ENCODE data around the gene BAHCC1. TPM values are rescaled to one million over a fixed set of nuclear protein-coding genes. Genes with fewer than 3 reads are reported as not detected.

The BAHCC1 gene
- total and polyA plus RNA-seq, 2 donors (not counting 3 experiments of a cell fraction or from before 2014, with no cell fraction given) = 4.7 to 11.6 TPM

DNA sequence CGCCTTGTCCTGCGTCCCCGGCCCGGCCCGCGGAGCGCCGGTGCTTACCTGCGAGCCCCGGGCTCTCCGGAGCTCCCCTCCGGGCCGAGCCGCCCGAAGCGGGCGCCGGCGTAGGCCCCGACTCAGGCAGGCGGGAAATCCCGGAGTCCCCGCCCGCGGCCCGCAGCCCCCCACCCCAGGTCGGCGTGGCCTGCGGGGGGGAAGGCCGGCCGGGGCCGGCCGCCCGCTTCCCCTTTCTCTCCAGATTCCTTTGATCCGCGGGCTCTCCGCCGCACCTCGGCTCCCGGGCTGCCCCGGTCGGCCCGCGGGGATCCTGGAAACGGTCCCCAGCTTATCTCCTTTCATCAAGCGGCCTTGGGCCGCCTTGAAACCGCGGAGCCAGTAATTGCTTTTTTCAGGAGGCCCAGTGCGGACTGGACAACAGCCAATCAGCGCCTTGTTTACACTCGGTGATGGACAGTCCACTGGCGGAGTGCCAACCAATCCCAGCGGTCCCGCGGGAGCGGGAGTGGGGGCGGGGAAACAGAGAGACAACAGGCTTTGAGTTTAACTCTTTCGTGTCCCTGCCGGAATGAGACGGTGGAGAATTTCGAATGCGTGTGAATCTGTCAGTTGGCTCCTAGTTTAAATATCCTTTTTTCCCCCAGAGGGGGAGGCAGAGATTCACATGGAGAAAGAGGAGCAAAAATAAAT lies 1.4 kb upstream of the BAHCC1 start:
- intact Hi-C loops (cut with micrococcal nuclease) = loop anchor here (1.0 to 2.0 kb wide), 5 partner anchors 63 to 141 kb away; partner anchors contain the start of gene SLC38A10
- POLR2A ChIA-PET = no interaction called here
- no TSS peak for BruUV-seq (replicated peaks)

More for the DNA sequence above, 1.4 kb upstream of the BAHCC1 start:
- Histone ChIP-seq H2AFZ (ENCODE audit: low read depth, low read length) (no peak overlapping the region), H3K27me3 (ENCODE audit: control insufficient read depth in 2 of 2, insufficient read depth in 2 of 2, low read length in 2 of 2) (no peaks in the 10 kb centered on the region), H3K4me1 (ENCODE audit: control insufficient read depth, extremely low read depth, insufficient read depth, low read length) (peaks cover 38% of the 10 kb centered on the region), H3K4me2 (ENCODE audit: insufficient read depth, low read length) (peak overlapping the region; percentile 78), H3K36me3 (ENCODE audit: control insufficient read depth in 2 of 2, extremely low read depth in 1 of 2, insufficient read depth in 2 of 2, low read length in 2 of 2) (peaks cover 0 to 4% of the 10 kb centered on the region in 2 experiments), H3K9me1 (replicated peaks; ENCODE audit: control insufficient read depth, extremely low read depth, insufficient read depth, low read length) (no peaks in the 10 kb centered on the region), H3K9ac (replicated peaks; ENCODE audit: extremely low read depth, insufficient read depth, low read length) (peak overlapping the region; percentile 83), H3K79me2 (ENCODE audit: control insufficient read depth, insufficient read depth, low read length) (peaks cover 36% of the 10 kb centered on the region), H3K4me3 (replicated peaks in 1 of 3; ENCODE audit: insufficient read depth in 1 of 3, low read depth in 1 of 3, low read length in 3 of 3) (peak overlapping the region; percentile 57 to 64 (median 62)), H4K20me1 (replicated peaks; ENCODE audit: control insufficient read depth, extremely low read depth, insufficient read depth, low read length) (no peaks in the 10 kb centered on the region), H3K27ac (ENCODE audit: insufficient read depth, low read depth, low read length) (peak overlapping the region; percentile 67), H3K9me3 (replicated peaks; ENCODE audit: control insufficient read depth, insufficient read depth, low read length) (no peaks in the 10 kb centered on the region)
- DNase-seq (ENCODE audit: low read depth, low spot score) (peak; percentile 99), FAIRE-seq (peak; percentile 98)
- TF ChIP-seq, protein P1, sequence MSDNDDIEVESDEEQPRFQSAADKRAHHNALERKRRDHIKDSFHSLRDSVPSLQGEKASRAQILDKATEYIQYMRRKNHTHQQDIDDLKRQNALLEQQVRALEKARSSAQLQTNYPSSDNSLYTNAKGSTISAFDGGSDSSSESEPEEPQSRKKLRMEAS (IDR thresholded peaks at IDR 0.05; ENCODE audit: insufficient read depth, insufficient read length) = peak; percentile 28
- TF ChIP-seq GATA2 (IDR thresholded peaks at IDR 0.05; ENCODE audit: insufficient read depth, insufficient read length, low read depth, low read length) (peak; percentile 99), MYC (IDR thresholded peaks at IDR 0.05; ENCODE audit: low read depth, low read length) (no peak), EZH2 (IDR thresholded peaks at IDR 0.05; ENCODE audit: borderline replicate concordance, low read depth, low read length, severe bottlenecking) (no peak), POLR2AphosphoS5 (IDR thresholded peaks at IDR 0.05; ENCODE audit: insufficient read depth, low read depth, low read length) (peak; percentile 95), FOS (IDR thresholded peaks at IDR 0.05; ENCODE audit: borderline replicate concordance, insufficient read depth, low read length) (no peak), POLR2A (IDR thresholded peaks at IDR 0.05; ENCODE audit: low read depth, low read length) (peak; percentile 85), JUN (IDR thresholded peaks at IDR 0.05; ENCODE audit: borderline replicate concordance, insufficient read depth, insufficient read length, low read depth) (no peak)
- TF ChIP-seq, protein P2, sequence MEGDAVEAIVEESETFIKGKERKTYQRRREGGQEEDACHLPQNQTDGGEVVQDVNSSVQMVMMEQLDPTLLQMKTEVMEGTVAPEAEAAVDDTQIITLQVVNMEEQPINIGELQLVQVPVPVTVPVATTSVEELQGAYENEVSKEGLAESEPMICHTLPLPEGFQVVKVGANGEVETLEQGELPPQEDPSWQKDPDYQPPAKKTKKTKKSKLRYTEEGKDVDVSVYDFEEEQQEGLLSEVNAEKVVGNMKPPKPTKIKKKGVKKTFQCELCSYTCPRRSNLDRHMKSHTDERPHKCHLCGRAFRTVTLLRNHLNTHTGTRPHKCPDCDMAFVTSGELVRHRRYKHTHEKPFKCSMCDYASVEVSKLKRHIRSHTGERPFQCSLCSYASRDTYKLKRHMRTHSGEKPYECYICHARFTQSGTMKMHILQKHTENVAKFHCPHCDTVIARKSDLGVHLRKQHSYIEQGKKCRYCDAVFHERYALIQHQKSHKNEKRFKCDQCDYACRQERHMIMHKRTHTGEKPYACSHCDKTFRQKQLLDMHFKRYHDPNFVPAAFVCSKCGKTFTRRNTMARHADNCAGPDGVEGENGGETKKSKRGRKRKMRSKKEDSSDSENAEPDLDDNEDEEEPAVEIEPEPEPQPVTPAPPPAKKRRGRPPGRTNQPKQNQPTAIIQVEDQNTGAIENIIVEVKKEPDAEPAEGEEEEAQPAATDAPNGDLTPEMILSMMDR (IDR thresholded peaks at IDR 0.05; ENCODE audit: extremely low read depth in 1 of 2, insufficient read depth in 1 of 2, low read depth in 1 of 2, low read length in 2 of 2) = no peak
- CTCF ChIA-PET = interaction anchor here (1.3 to 2.4 kb wide), 4 partner anchors 20 to 139 kb away, joined by 3 to 30 read pairs (median 5); no protein-coding TSS in a partner anchor
- dilution Hi-C loops (cut with MboI; ENCODE audit: extremely low pct_ligation_motif_present, low sequenced_read_pairs) = no loop called here

Data from endothelial cell of umbilical vein (primary cell).